GM19099 (cell line): ENCODE data around the gene KIAA0825.

Experiments used
- POLR2A ChIP-seq: IDR thresholded peaks from 3 replicates; pipeline ENCODE4 v1.6.1; 2011; ENCODE audit warnings: low read depth; ENCODE audit not compliant: insufficient read length; ENCODE audit errors: extremely low read depth

Gene KIAA0825

GRCh38 chr5:94540856-94541494, 77.4 kb downstream of the KIAA0825 start:
- TF ChIP-seq POLR2A, result no peak

- TF ChIP-seq POLR2A, result no peak
These were observed 80.1 kb downstream of the KIAA0825 start for GRCh38 chr5:94538260-94538659.

GRCh38 chr5:94526706-94527105, 91.7 kb downstream of the KIAA0825 start:
- TF ChIP-seq POLR2A, result no peak

- no peak for TF ChIP-seq POLR2A
These were observed 93.3 kb downstream of the KIAA0825 start for GRCh38 chr5:94524841-94525697.

- TF ChIP-seq POLR2A, result no peak
These were observed 95.4 kb downstream of the KIAA0825 start for GRCh38 chr5:94523018-94523417.

GRCh38 chr5:94522117-94522516, 96.3 kb downstream of the KIAA0825 start:
- no peak for TF ChIP-seq POLR2A

- no peak for TF ChIP-seq POLR2A
These were observed 100.6 kb downstream of the KIAA0825 start for GRCh38 chr5:94517490-94518488.

- TF ChIP-seq POLR2A, result no peak
These were observed 102.3 kb downstream of the KIAA0825 start for GRCh38 chr5:94516148-94516547.

- TF ChIP-seq POLR2A, result no peak
These were observed 109.8 kb downstream of the KIAA0825 start for GRCh38 chr5:94508461-94509148.

- no peak for TF ChIP-seq POLR2A
These were observed 112.9 kb downstream of the KIAA0825 start for GRCh38 chr5:94505327-94506068.

GRCh38 chr5:94503677-94504076, 114.7 kb downstream of the KIAA0825 start:
- no peak for TF ChIP-seq POLR2A

- TF ChIP-seq POLR2A, result no peak
These were observed 117.0 kb downstream of the KIAA0825 start for GRCh38 chr5:94501365-94501764.

GRCh38 chr5:94499806-94500205, 118.6 kb downstream of the KIAA0825 start:
- no peak for TF ChIP-seq POLR2A

GRCh38 chr5:94498199-94498598, 120.2 kb downstream of the KIAA0825 start:
- TF ChIP-seq POLR2A, result no peak
